GM21576 (cell line): ENCODE measurements around the gene SPOCK1.
"Not testable (repeated sequence)": the region's sequence is repeated elsewhere in the genome, so short reads cannot be mapped to it uniquely, and the experiment has no call there.

Experiments used
- ATAC-seq: cut with Tn5 transposase; IDR thresholded peaks from one replicate; pipeline ENCODE4 v1.9.1; 2021; ENCODE audit warnings: mild to moderate bottlenecking, moderate library complexity; ENCODE audit not compliant: unreplicated experiment

Gene SPOCK1

GRCh38 chr5:137498736-137499505, at the start of gene SPOCK1:
SPOCK1 (minus strand) TSS chr5:137499326.
- peak; percentile 81 for ATAC-seq

DNA sequence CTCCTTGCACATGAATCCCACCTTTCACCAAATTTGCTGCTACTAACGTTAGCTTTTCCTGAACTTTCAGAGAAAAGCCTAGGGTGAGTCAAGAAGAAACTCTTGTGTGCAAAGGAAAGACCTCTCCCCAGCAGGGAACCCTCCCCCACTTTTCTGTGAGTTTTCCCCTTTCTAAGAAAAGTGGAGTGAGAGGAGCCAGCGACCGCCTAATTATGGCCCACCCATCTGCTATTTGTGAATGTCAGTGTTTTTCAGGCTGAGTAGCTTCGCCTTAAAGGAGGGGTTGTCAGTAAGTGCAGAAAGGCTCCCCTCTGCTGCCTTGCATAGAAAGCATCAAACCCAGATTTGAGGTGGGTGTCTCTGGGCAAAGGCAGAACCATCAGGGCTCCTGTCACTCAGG, 46.8 kb upstream of the SPOCK1 start:
- no peak for ATAC-seq

GRCh38 chr5:137535449-137535848, 36.3 kb upstream of the SPOCK1 start:
- ATAC-seq: not testable (repeated sequence)

GRCh38 chr5:137533963-137534362, 34.8 kb upstream of the SPOCK1 start:
- ATAC-seq: no peak

DNA sequence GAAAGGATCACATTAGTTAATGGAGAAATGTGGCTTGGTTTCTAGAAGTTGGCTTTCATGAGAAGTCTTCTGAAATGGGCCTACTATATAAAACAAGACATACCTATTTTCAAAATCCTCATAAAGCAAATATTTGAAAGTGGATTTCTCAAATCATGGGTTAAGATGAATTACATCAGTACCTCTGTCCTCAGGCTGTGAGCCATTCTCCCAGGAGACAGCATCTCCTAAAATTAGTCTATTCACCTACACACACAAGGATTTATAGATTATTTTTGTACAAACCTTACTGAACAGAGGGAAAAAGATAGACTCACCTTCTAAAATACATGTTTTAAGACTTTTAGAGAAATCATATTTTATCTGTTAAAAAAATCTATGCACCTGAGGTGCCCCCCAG, 32.1 kb upstream of the SPOCK1 start:
- ATAC-seq: no peak

GRCh38 chr5:137521246-137521645, 22.1 kb upstream of the SPOCK1 start:
- no peak for ATAC-seq

DNA sequence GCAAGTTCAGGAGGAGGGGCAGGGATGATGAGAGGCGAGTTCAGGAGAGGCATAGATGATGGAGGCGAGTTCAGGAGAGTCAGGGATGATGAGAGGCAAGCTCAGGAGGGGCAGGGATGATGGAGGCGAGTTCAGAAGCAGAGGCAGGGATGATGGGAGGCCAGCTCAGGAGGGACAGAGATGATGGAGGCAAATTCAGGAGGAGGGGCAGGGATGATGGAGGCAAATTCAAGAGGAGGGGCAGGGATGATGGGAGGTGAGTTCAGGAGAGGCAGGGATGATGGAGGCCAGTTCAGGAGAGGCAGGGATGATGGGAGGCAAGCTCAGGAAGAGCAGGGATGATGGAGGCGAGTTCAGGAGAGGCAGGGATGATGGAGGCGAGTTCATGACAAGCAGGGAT, 17.8 kb upstream of the SPOCK1 start:
- no peak for ATAC-seq

DNA sequence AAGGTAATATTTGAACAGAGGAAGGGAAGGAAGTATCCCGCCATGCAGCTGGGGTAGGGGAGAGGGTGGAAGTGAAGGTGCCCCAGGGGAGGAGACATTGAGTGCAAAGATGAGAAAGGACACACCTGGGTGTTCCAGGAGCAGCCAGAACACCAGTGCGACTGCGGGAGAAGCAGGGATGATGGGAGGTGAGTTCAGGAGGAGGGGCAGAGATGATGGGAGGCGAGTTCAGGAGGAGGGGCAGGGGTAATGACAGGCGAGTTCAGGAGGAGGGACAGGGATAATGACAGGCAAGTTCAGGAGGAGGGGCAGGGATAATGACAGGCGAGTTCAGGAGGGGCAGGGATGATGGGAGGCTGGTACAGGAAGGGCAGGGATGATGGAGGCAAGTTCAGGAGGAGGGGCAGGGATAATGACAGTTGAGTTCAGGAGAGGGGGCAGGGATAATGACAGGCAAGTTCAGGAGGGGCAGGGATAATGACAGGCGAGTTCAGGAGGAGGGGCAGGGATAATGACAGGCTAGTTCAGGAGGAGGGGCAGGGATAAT, 17.2 kb upstream of the SPOCK1 start:
- no peak for ATAC-seq

- ATAC-seq: no peak
Measured at GRCh38 chr5:137515238-137515637, 16.1 kb upstream of the SPOCK1 start.

GRCh38 chr5:137510671-137511070, 11.5 kb upstream of the SPOCK1 start:
- no peak for ATAC-seq

DNA sequence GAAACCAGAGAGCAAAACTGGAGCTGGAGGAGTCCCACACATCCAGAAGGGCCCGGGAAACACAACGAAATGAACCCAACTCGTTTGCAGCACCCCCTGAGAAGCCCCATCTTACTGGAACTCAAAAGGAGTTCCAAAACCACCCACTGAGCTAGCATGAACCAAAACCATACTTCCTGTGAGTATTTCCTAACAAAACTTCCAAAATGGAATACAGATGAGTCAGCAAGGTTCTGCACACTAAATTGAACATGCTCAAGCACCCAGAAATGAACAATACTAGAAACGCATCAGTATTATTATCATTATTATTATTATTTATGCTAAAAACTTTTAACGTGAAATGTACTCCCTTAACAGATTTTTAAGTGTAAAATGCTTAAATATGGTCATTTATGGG, 8.0 kb upstream of the SPOCK1 start:
- no peak for ATAC-seq

DNA sequence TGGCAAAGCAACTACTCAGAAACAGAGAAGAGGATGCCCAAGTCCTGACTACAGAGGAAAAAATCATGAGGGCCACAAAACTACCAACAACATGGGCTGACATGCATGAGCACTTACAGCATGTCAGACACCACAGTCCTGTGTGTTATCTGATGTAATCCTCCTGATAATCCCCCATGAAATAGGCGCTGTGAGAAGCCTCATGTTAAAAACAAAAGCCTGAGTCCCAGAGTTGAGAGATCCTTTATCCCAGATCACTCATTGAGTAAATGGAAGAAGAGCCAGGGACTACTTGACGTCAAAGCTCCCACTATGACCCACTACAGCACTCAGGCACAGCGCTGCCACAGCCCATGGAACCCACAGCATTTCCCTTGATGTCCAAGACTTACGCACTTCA, 7.2 kb upstream of the SPOCK1 start:
- ATAC-seq: no peak

DNA sequence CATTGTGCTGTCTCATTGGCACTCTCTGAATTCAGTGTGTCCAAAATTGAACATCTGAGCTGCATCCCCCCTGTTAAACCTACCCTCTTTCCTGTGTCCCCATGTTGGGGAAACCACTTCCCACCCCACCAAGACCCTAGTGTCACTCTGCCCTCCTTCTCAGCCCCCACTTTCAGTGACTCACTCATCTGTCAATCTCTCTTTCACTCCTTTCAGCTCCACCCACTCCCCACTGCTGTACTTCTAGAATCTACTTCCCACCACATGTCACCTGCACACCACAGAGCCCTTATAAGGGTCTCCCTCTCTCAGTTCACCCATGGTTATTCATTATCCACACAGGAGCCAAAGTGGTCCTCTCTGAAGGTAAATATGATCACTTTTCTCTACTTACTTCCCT, 5.8 kb upstream of the SPOCK1 start:
- ATAC-seq: no peak

DNA sequence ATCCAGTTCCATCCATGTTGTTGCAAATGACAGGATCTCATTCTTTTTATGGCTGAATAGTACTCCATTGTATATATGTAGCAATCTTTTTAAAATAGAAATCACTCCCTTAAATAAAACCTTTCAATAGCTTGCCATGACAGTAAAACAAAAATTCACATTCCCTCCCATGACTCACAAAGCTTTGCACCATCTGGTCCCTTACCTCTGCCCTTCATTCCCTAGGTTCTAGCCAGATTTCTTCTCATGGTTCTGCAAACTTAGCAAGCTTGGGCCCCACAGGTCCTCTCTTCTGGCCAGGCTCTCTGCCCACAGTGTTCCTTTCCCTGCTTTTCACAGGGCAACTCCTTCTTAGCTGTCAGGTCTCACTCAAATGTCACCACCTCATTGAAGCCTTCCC, 4.3 kb upstream of the SPOCK1 start:
- ATAC-seq: no peak

DNA sequence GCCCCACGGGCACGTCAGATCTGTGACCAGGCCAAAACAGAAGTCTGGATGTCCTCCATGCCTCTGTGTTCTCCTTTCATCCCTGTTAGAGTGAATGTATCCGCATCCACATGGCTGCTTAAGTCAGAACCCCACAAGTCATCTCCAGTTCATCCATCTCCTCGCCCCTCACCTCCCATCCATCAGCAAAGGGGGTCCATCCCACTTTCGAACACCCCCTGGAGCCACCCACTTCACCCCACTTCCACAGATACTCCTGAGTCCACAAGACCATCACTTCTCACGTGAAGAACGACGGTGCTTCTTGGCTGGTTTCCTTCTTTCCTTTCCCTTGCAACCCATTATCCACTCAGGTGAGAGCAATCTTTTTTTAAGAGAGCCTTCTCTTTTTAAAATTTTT, 3.5 kb upstream of the SPOCK1 start:
- no peak for ATAC-seq

GRCh38 chr5:137501846-137502406, 2.8 kb upstream of the SPOCK1 start:
- no peak for ATAC-seq

DNA sequence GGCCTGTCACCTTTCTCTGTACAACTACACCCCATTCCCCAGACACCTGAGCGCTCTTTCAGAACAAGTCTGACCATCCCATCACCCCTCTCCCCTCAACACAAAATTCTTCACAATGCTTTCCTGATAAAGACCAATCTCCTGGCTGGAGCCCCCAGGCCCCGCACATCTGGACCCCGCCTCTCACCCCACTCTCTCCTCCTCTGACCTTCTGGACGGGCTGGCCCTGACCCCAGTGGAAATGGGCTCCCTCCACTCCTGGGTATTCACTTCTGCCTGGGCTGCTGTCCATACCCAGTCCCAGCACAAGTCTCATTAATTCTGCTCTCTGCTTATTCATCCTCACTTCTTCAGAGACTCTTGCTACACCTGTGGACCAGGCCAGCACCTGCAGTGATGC, 2.1 kb upstream of the SPOCK1 start:
- ATAC-seq: no peak

GRCh38 chr5:137500615-137501225, 1.6 kb upstream of the SPOCK1 start:
- no peak for ATAC-seq

- ATAC-seq: not testable (repeated sequence)
Measured at GRCh38 chr5:137499506-137499847, 351 bp upstream of the SPOCK1 start.

DNA sequence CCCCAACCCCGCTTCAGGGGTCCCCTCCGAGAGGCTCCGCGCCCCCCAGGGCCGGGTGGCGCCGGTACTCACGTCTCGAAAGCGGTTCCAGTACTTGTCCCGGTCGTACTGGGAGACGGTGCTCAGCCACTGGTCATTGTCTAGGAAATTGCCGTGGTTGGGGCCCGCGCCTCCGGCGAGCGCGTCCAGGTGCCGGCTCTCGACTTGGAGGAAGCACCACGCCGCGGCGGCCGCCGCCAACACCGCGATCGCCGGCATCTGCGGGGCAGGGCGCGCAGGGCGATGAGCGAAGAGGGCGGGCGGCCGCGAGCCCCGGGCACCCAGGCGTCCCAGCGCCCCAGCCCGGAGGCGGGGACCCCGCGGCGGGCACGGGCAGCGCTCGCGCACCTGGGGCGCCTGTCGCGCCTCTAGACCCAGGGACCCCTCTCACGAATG, 808 bp downstream of the SPOCK1 start:
- ATAC-seq: no peak

DNA sequence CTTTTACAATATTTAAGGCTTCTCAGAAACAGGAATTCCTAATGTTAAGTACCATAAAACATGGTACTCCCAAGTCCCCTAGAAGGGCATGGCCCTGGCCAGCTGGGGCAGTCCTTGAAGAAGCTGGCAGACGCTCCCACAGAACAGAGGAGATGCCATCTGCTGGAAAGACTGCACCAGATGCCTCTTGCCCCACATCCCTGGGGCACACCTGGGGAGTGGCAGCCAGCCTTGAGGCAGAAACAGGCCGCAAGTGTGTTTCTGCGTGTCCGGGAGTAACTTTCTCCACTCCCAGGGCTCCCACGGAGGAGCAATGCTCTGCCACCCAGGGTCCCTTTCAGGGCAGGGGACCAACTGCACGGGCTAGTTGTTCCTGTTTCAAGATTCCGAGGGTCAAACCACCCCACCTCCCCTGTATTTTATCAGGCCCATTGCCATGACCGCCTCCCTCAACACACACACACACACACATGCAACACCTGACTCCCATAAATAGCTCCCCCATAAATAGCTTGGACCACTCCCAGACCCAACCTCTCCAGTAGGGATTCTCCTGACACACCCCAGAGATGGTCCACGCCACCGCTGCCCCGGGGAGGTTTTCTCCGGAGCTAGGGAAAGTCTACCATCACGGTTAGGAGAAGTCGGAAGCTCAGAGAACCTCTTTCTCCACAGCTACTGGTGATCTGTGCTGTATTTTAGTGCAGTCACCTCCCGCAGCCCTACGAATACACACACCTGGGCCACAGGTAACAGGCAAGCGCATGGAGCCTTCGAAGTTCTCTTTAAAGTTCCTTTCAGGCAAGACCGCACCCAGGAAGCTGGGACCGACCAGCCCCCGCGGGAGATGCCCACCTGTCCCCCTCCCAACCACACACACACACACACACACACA, 1.5 kb downstream of the SPOCK1 start:
- ATAC-seq: no peak
